ENCODE measurements around the gene OLFML2A.
"Not testable (repeated sequence)": the region's sequence is repeated elsewhere in the genome, so short reads cannot be mapped to it uniquely, and the experiment has no call there.

Gene OLFML2A

GRCh38 chr9:124761710-124762109 is 15.2 kb upstream of the OLFML2A start:
- DNase-seq: no peak

GRCh38 chr9:124762633-124763032 is 14.3 kb upstream of the OLFML2A start:
- no peak for DNase-seq

- DNase-seq: peak; percentile 44
Measured at GRCh38 chr9:124764774-124765438, 12.0 kb upstream of the OLFML2A start.

- DNase-seq: no peak
Measured at GRCh38 chr9:124765439-124765835, 11.5 kb upstream of the OLFML2A start.

- DNase-seq: no peak
Measured at GRCh38 chr9:124766326-124766725, 10.6 kb upstream of the OLFML2A start.

GRCh38 chr9:124766815-124767554 is 9.9 kb upstream of the OLFML2A start:
- DNase-seq: peak; percentile 21

- no peak for DNase-seq
Measured at GRCh38 chr9:124767821-124768220, 9.1 kb upstream of the OLFML2A start.

GRCh38 chr9:124768334-124768733 is 8.6 kb upstream of the OLFML2A start:
- DNase-seq: no peak

GRCh38 chr9:124768750-124769548 is 8.0 kb upstream of the OLFML2A start:
- no peak for DNase-seq

GRCh38 chr9:124769549-124770358 is 7.2 kb upstream of the OLFML2A start:
- no peak for DNase-seq

- DNase-seq: no peak
Measured at GRCh38 chr9:124770359-124771020, 6.4 kb upstream of the OLFML2A start.

- DNase-seq: peak; percentile 95
Measured at GRCh38 chr9:124771021-124771866, 5.7 kb upstream of the OLFML2A start, which contains the start of gene NR6A1. TSS of gene NR6A1 (minus strand) at chr9:124771311.

GRCh38 chr9:124771867-124772679 is 4.9 kb upstream of the OLFML2A start:
- DNase-seq: peak; percentile 63

- not testable (repeated sequence) for DNase-seq
Measured at GRCh38 chr9:124772877-124773276, 4.1 kb upstream of the OLFML2A start.

- no peak for DNase-seq
Measured at GRCh38 chr9:124773473-124774128, 3.3 kb upstream of the OLFML2A start.

- peak; percentile 57 for DNase-seq
Measured at GRCh38 chr9:124774129-124774978, 2.6 kb upstream of the OLFML2A start.

- no peak for DNase-seq
Measured at GRCh38 chr9:124776618-124776953, 347 bp upstream of the OLFML2A start.

- DNase-seq: no peak
Measured at GRCh38 chr9:124778575-124779367, 1.8 kb downstream of the OLFML2A start.

Measured in HCEC 1CT (cell line).